HG03457 (cell line): Measurements from ENCODE around the gene MMP15.
"Not testable (repeated sequence)": the region's sequence is repeated elsewhere in the genome, so short reads cannot be mapped to it uniquely, and the experiment has no call there.

Experiments used
- ATAC-seq: cut with Tn5 transposase; IDR thresholded peaks from one replicate; pipeline ENCODE4 v1.9.1; 2021; ENCODE audit warnings: moderate number of reproducible peaks; ENCODE audit not compliant: unreplicated experiment

The MMP15 gene

DNA sequence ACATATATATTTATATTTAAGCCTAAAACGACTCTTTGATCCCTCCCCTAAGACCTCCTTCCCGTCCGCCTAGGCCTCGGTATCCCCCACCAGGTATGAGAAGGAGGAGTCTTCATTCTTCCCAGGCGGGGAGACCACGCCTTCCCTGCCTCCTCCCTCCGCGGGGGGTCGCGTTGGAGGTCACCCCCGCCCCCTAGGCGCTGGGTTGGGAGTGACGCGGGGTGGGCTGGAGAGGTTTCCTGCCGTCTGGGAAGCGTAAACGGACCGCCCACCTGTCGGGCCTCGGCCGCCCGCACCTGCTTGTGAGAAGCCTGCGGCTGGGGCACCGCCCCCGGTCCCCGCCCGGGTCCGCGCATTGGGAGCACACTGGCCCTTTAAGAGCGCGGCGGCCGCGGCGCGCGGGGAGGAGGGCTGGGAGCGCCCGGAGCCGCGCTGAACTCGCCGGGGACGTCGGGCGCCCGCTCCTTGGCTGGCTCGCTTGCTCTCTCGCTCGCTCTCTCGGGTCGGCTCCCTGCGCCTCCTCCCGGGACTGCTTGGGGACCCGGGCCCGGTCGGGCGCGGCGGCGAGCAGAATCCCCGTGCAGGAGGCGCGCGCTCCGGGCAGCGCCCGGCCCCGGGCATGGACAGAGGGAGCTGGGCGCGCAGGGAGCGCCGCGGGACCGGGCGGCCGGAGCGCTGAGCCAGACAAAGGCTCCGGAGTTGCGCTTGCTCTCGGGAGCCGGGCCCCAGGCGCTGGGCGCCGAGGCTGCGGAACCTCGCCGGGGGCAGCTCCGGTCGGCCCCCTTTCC, at the start of gene MMP15:
Gene MMP15 (plus strand): TSS at position 404 of the 788 bp plus-strand sequence. CDS start 597 bp downstream, outside the sequence.
- ATAC-seq, result peak; percentile 51

DNA sequence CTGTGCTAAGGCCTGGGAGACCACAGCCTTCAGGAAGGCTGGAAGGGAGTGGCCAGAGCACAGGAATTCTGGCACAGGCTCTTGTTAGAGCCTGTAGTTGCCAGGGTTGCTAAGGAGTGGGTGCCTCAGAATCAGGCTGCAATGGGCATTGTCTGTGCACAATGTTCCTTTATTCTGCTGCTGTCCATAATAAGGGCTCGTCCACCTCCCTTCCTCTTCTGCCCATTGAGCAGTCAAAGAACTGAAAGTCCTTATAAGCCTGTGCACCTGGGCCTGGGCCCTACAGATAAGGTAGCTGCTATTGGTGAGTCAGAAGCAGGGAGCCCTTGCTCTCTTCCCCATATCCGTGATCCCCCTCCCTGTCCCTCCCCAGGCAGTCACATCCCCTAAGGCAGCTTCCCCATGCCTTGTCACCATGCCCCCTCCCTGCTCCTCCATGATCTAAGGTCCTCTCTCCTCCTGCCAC, 49.2 kb upstream of the MMP15 start:
- ATAC-seq, result no peak

DNA sequence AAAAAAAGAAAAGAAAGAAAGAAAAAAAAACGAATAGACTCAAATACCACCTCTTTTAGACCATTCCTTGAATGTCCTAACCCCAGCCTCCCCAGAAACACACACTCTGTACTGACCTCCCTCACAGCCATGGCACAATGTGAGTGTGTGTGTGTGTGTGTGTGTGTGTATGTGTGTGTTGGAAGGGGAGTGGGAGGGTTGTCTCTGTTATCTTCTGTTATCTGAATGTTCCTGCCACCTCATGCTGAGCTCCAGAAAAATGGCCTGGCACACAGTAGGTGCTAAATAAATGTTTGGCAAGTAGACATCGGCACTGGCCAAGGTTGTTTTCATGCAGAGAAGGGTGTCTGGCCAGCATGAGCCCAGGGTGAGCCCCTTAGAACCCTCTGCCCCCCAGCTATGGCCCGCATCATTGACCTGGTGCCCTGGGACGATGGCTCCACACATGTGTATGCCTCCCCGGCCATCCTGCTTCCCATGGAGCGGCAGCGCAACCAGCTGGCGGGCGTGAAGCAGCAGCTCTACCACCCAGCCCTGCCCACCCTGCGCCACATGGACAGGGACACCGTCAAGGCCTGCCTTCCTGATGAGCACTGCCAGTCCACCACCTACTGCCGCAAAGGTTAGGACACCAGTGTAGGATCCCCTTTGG, 48.0 kb upstream of the MMP15 start:
- no peak for ATAC-seq

DNA sequence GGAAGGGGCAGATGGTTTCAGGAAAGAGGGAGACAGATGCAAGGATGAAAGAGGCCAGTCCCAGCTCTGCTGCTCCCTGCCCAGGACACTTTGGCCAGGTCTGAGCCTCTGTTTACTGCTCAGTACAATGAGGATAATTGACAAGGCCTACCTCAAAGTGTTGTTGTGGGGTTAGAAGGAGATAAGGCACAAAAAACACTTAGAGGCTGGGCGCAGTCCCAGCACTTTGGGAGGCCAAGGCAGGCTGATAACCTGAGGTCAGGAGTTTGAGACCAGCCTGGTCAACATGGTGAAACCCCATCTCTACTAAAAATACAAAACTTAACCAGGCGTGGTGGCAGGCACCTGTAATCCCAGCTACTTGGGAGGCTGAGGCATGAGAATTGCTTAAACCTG, 47.5 kb upstream of the MMP15 start:
- ATAC-seq, result not testable (repeated sequence)

DNA sequence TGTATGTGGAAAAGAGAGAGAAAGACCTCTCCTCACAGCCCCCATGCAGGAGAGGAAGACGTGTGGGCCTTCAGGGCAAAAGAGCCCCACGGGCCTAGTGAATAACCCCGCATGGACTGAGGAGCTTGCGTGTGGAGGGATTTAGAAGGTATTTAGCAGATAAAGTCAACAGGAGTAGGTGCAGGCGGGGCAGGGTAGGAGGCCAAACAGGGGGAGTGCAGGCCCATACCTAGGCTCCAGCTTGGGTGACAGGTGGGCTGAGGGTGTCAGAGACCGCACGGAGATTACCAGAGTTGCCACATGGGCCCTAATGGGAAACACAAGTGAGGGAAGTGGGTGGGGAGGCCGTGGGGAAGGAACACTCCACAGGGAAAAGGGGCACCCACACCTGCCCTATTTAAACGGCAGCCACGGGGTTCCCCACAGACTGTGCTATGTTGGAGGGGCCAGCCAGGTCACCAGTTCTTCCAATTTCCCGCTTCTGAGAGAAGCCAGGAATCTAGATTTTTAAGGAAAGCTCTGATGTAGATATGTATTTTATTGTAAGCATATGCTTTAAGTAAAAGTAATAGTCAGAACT, 46.5 kb upstream of the MMP15 start:
- ATAC-seq, result no peak

DNA sequence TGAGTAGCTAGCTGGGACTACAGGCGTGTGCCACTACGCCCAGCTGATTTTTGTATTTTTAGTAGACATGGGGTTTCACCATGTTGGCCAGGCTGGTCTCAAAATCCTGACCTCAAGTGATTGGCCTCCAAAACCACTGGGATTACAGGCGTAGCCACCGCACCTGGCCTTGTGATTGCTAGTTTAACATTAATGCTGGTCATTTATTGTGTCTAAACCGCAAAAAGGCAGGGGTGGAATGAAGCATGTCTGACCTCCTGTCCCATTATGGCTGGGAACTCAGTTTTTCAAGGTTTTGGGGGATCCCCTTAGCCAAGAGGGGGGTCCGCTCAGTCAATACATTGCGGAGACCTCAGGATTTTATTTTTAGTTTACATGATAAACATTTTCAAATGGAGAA, 43.9 kb upstream of the MMP15 start:
- ATAC-seq, result no peak

DNA sequence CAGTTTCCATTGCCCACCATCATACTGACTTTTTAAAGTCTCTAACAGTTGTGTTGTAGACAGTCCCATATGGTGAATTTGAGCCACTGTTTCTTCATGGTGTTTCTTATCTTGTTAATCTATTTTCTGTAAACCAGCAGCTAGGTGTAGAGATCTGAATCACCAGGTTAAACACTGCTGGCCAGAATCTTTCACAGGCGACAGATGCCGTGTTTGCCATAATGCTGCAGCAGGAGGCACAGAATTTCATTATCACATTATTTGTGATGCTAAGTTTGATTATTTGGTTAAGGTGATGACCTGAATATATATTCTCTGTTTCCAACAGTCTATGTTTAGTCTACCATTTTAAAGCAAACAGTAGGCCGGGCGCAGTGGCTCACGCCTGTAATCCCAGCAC, 43.2 kb upstream of the MMP15 start:
- ATAC-seq, result no peak

DNA sequence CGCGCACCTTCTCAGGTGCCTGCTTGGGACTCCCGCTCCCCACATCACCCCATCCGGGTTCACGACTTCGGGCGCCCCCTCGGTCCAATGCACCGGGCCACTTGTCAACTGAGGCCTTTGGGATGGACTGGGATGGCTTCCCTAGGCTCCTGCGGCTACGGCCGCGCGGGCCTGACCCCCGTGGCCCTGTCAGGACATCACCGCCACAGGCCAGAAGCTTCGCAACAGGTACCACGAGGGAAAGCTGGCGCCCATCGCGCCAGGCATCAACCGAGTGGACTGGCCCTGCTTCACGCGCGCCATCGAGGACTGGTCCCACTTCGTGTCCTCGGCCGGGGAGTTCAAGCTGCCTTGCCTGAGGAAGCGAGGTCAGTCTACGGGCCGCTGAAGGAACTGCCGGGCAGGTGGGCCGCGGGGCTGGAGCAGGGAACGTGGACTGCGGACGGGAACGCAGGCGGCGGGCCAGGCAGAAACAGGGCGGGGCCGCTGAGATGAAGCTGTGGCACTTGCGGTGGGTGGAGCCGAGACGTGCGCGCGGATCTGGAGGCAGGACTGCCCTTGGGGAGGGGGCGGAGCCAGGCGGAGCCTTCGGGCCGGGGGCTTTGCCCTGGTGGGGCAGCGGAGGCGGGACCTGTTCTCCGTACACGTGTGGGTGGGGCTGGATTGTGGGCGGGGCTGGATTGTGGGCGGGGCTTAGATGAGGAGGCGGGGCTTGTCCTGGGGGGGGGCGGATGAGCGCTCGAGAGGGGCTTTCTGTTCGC, 40.9 kb upstream of the MMP15 start:
- ATAC-seq, result no peak

DNA sequence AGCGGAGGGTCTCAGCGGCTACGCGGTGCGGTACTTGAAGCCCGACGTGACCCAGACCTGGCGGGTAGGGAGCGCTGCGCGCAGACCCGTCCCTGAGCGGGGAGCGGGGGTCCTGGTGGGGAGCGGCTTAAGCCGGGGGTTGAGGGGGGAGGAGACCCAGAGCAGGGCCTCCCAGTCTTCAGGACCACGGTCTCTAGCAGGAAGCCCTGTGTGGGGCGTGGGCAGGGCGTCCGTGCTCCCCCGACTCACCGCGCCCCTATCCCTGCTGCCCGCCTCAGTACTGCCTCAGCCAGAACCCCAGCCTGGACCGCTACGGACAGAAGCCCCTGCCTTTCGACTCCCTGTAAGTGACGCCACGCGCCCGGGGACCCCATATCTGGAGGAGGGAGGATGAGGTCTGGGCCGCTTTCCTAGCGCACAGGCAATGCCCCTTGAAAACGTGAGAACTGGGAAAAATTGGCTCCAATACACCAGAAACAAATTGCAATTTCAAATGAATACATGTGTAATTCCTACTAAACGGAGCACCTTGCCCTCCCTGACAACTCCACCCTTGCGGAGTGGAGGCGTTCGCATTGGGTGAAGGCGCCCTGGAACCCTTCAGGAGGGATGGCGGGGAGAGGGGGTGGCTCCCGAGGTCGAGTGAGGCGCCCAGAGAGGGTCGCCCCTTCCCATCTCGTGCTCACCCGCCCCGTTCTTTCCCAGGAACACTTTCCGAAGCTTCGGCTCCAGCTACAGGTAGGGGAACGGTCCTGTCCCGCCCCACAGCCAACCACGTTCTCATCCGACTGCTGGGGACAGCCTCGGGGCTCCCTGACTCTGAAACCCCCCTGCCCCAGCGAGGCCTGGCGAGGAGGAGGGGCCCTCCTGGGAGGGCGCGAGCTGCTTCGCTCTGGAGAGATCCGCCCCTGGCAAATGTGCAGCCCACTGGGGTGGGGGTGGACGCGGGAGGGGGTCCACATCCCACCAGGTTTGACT, 40.1 kb upstream of the MMP15 start:
- no peak for ATAC-seq

DNA sequence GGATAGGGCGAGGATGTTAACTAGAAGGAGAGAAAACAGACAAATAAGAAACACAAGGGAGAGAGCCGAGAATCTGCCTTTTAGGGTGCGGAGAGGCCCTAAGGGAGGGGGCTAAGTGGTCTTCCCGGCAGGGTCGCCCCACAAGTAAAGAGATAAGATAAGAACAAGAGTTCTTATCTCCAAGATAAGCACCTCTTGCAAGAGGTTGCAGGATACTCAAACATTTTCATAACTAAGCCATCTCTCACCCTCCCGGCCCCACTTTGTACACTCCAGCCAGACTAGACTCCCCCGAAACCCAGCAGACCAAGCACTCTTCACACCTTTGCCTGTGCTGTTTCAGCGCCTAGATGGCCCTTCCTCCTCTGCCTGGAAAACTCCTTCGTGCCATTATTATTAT, 39.4 kb upstream of the MMP15 start:
- ATAC-seq, result no peak

DNA sequence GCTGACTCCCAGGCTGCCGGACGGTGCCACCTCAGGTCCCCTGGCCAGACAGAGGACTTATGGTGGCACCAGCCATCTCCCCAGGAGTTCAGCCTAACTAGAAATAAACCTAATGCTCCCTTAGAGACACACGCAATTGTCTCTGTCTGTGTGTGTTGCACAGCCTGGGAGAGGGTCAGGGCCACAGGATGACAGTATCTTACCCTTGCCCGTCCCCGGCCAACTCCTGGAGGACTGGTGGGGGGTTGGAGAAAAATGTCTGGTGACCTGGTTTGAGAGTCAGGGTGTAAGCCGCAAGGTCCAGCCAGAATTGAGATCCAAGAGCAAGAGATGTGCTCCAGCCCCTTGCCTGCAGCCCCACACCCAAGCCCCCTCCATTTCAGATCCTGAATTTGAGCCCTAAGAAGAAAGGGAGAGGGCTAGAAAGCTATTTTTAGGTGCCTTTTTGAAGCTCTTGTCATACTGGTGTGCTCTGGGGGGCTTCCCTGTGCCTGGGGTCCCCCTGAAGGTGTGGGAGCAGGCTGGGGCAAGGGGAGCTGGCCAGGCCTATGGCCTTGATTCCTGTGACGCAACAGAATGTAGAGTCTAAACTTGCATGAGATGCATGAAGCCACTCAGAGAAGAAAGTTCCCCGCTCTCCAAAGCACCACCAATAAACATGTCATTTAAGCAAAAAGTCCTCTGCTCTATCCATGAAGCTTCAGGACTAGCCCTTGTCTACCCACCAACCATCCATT, 37.9 kb upstream of the MMP15 start:
- no peak for ATAC-seq

DNA sequence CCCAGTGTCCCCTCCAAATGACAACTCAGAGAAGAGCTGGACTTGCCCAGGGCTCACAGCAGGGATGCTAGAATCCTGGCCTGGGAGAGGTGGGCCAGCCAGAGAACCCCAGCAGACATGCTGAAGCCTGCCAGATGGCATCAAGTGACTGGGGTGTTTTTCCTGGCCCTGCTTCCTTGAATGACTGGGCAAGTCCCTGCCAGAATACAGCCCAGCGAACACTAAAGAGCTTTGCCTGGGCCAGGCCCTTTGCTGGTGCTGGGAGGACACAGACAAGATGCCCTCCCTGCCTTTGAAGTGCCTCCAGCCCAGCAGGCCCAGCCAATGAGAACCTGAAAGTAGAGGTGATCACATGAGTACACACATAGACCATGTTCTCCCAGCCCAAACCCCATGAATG, 36.6 kb upstream of the MMP15 start:
- ATAC-seq, result no peak

DNA sequence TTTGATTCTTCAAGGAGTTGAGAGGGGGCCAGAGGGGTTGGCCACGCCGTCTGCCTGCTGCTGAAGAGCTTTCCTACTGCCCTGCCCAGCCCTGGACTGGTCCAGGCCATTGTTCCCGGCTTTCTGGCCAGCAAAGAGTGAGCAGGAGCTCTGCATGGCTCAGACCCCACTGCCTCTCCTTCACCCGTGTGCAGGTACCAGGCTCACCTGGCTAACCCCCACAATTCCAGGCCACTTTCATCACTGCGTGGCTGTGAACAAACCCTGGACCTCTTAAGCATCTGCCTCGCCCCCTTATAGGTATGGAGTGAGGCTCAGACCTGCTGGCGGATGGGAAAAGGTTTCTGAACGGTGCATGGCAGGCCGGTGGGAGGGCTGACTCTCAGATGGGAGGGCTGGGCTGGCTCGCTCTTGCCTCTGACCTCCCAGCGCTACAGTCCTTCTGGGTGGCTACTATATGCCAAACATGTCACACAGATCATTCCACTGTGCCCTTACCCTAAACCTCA, 33.9 kb upstream of the MMP15 start:
- no peak for ATAC-seq

DNA sequence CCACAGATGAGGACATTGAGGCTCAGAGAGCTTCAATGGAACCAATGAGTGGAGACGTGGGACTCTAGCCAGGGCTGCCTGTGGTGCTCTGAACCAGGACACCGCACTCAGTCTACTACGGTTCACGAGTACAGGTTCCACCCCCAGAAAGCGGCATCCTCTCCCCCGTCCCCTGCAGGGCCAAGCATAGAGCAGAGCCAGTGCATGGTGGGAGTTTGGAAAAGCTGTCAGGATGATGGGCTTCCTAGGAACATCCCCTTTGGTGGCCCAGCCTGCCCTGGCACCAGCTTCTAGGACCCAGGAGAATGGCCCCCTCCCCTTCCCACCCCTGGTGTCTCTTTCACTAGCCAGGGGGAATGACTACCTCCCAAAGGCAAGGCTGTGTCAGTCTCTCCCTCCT, 33.5 kb upstream of the MMP15 start:
- no peak for ATAC-seq

DNA sequence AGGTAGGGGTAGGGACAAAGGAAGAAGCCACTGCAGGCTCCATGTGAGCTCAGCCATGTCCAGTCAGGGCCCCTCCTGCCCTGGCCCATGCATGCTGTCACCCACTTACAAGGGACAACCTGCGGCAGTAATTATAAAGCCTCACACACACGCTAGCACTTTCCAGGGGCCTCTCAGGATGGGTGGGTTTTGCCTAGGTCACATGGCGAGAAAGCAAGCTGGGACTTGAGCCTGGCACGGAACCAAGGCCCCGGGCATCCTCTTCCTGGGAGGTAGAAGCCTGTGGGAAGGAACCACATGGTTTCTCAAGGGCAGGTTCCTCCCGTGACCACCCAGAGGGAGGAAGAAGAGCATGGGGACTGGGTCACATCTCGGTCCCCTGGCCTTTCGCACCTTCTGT, 32.1 kb upstream of the MMP15 start:
- ATAC-seq, result no peak

DNA sequence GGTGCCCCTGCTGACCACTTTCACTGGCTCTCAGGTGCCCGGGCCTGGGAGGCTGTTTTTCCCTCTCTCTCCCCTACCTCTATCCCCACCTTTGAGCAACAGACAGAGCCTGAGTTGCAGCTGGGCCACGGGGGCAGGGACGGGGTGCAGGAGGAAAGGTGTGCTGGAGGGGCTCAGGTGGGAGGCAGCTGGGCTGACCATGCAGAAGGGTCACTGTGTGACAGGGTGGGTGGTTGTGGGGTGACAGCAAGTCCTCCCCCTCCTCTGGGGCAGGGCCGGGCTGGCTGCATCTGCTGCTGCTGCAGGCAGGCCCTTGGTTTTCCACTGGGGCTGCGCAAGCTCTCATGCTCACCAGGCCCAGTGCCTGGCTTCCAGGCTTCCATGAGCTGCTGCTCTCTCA, 31.7 kb upstream of the MMP15 start:
- no peak for ATAC-seq

DNA sequence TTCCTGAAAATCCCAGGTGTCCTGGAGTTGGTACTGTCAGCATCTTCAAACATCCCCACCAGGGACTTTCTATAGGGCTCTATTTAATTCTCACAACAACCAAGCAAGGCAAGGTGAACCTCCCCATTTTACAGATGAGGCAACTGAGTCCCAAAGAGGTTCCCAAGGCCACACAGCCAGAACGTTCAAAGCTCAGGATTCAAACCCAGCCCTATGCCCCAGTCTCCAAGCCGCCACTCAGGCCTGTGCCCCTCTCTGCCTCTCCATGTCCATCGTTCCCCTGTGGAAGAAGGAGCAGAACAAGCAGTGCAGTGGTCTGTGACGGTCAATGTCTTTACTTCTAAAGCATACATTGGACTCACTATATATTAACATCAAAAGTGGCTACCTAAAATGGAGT, 31.2 kb upstream of the MMP15 start:
- no peak for ATAC-seq

DNA sequence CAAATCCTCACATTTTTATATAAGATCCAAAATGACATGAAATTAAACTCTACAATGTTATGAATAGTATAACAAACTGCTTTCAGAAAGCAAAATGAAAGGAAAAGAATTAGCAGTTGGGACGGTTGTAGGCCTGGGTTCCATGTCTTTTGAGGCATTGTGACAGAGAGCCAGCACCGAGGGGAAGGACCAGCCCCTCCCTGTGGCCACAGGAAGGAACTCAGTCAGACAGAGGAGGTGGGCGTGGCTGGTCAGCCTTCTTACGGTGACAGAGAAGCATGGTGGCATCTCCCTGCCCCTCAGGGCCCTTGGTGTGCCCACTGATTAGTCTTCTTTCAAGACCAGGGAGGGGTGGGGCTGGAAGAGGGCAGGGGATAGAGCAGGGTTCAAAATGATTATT, 30.8 kb upstream of the MMP15 start:
- no peak for ATAC-seq

DNA sequence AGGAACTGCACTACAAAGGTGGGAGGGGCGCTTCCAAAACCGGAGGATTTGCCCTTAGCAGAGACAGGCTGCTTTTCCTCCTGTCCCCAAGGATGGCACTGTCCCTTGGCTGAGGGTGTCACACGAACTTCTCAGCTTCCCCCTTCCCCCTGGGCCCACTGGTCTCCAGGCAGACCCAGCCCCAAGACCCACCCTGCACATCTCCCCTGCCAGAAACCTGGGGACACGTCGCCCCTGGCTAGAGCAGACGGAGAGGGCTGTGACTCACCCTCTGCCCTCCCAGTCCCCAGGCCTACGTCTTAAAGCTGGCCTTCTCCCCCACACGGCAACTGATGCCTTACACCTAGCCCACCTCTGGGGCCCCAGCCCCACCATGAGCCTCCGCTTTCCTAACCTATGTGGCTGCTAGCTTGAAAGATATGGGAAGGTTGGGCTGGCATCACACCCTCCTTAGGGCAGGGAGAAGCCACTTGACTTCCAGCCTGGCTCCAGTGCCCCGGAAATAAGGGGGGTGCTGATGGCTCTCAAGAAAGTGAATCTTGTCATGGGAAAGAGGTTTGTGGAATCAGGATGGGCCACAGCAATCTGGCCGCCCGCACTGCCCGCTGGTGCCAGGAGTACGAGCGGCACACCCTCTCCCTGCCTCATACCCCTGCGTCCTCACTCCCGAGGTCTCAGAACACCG, 29.7 kb upstream of the MMP15 start:
- ATAC-seq, result no peak
